ENCODE results near the gene TPCN1. TPM values are rescaled to one million over a fixed set of nuclear protein-coding genes. Genes with fewer than 3 reads are reported as not detected.

TPCN1 gene
- total RNA-seq, 1 experiment from 2014 or later: 13.5 TPM

GRCh38 chr12:113339540-113339939 is 118.3 kb downstream of the TPCN1 start:
- H3K9me3 ChIP-seq (ENCODE audit: control insufficient read depth, low read depth, low read length): no peaks in the 10 kb centered on the region
- no peak overlapping the region for H2BK5ac ChIP-seq (ENCODE audit: insufficient read length, low read length)
- no peak overlapping the region for H2BK12ac ChIP-seq (ENCODE audit: insufficient read length, low read depth, low read length)
- no peak overlapping the region for H2BK20ac ChIP-seq (ENCODE audit: low read depth, low read length, poor library complexity, severe bottlenecking)
- no peak overlapping the region for H3K4ac ChIP-seq (ENCODE audit: low read depth, low read length)
- H4K5ac ChIP-seq (ENCODE audit: insufficient read length, low read depth, low read length): no peak overlapping the region
- Mint-ChIP-seq H3K4me1 (peaks cover 8 to 16% of the 10 kb centered on the region in 2 experiments), H3K27me3 (ENCODE audit: low read depth) (peaks cover 13% of the 10 kb centered on the region), H3K36me3 (ENCODE audit: insufficient read depth in 1 of 3, low read depth in 3 of 3) (no peaks in the 10 kb centered on the region), H3K27ac (no peak overlapping the region), H3K9me3 (no peaks in the 10 kb centered on the region), H3K4me3 (no peak overlapping the region)
- H3K79me1 ChIP-seq (ENCODE audit: insufficient read depth, low read depth, low read length, poor library complexity, severe bottlenecking): no peaks in the 10 kb centered on the region
- no peaks in the 10 kb centered on the region for H3K79me2 ChIP-seq (ENCODE audit: insufficient read depth, low read length)
- no peak overlapping the region for H3K56ac ChIP-seq (ENCODE audit: insufficient read length, low read depth, low read length)
- no peak overlapping the region for H3K27ac ChIP-seq (ENCODE audit: insufficient read length, low read depth, low read length)
- H3K4me1 ChIP-seq (ENCODE audit: insufficient read depth, low read length): no peaks in the 10 kb centered on the region
- H2AK5ac ChIP-seq (ENCODE audit: insufficient read length, low read length): no peak overlapping the region
- WGBS (ENCODE audit: extremely low coverage, insufficient read length, low lambda C conversion rate): no CpG with 5 or more reads among the region's 5 CpGs
- H3K4me2 ChIP-seq (ENCODE audit: insufficient read depth, insufficient read length, low read length): no peak overlapping the region
- no peak overlapping the region for H3K9ac ChIP-seq (ENCODE audit: extremely low read depth, insufficient read length, low read length)
- no peak overlapping the region for H3K14ac ChIP-seq (ENCODE audit: insufficient read depth, low read length)
- H3K27me3 ChIP-seq (ENCODE audit: insufficient read depth, low read length): peaks cover under 1% of the 10 kb centered on the region; the same call in 1 of the 2 replicates
- H3K23me2 ChIP-seq (ENCODE audit: insufficient read length, low read depth, low read length, poor library complexity, severe bottlenecking): peaks cover 3% of the 10 kb centered on the region
- no peak overlapping the region for H4K8ac ChIP-seq (replicated peaks; ENCODE audit: insufficient read length, low read depth, low read length)
- H2BK15ac ChIP-seq (ENCODE audit: low read depth, low read length): no peak overlapping the region
- no peak overlapping the region for H3K18ac ChIP-seq (ENCODE audit: insufficient read length, low read depth, low read length)
- no peak overlapping the region for H4K91ac ChIP-seq (ENCODE audit: insufficient read length, low read depth, low read length)
- no peak overlapping the region for H3T11ph ChIP-seq (ENCODE audit: low read length)
- H4K20me1 ChIP-seq (ENCODE audit: control insufficient read depth, insufficient read depth, insufficient read length): no peaks in the 10 kb centered on the region
- no peak for TF ChIP-seq CTCF (conservative IDR thresholded peaks at IDR 0.05)
- H2BK120ac ChIP-seq (ENCODE audit: low read depth, low read length, poor library complexity, severe bottlenecking): no peak overlapping the region
- H3K23ac ChIP-seq (ENCODE audit: insufficient read length, low read depth, low read length): no peak overlapping the region
- no peak overlapping the region for H2AFZ ChIP-seq (ENCODE audit: low read length)
- no peak for DNase-seq

Data from H9 (cell line).